Cortex of kidney (tissue), 1 donor: ENCODE data around the gene ARHGAP4.

Source experiments
- DNase-seq: peaks from one replicate; lab custom pipeline; 2025; lab: John Stamatoyannopoulos, UW

Gene ARHGAP4

DNA sequence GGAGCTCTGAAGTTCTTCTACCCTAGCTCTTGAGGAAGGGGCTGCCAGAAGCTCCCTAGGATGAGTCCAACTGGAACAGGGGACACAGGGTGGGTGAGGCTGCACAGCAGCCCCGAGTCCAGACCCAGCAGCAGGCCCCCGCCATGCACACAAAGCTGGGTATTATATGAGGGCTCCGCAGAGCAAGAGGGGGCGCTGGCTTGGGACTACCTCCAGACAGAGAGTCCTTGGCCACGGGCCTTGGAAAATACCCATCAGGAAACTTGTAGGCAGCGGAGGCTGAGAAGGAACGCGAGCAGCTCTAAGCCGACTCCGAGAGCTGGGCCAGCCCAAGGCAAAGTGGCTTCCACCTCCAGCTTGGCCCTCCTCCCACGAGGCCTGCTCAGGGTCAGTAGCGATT is 37.5 kb upstream of the ARHGAP4 start:
- no peak for DNase-seq

DNA sequence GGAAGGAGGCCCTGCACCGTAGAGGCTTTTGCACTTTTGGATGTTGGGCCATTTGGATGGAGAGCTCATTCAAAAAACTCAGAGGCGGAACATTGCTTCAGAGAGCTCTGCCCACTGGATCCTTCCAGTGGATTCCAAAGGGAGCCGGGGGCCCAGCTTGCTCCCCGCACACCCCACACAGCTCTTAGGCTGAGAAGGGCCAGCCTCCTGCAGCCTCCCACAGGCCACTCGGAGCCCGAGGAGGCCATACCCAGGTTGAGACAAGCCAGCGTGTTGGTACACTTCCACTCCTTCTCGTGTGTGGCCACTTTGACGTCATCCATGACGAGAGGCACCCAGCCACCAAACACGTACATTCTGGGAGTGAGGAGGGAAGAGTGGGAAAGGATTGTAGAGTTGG is 35.2 kb upstream of the ARHGAP4 start:
- DNase-seq: no peak

DNA sequence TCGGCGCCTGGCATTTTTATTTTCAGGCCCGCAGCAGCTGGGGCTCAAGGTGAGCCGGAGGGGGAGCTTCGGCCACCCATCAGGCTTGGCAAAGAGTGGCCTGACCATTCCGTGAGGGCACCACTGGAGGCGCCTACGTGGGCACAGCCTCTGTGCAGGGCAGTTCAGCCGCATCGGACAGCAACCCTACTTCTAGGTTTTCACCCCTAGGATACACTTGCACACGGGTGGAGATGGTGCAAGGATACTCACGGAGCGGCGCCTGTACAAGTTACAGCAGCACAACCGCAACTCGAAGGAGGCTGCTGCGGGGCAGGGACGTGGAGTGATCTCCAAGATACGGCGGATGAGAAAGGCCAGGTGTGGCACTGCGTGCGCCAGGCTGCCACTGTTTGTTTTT is 34.7 kb upstream of the ARHGAP4 start:
- no peak for DNase-seq

DNA sequence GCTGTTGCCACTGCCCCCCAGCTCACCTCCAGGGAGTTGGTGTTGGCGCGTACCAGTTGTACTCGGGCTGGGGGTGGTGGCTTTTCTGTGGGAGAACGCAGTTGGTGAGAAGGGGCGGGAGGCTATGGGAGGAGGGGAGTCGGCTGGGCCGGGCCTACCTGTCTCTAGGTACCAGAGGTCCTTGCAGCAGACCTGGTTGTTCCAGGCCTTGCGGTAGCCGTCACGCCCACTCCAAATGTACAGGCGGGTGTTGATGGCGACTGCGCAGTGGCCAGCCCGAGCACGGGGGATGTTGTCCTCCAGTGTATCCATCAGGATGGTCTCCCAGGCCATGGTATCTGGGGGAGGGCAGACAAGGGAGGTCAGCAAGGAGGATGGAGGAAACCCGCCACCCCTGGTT is 34.0 kb upstream of the ARHGAP4 start:
- no peak for DNase-seq

DNA sequence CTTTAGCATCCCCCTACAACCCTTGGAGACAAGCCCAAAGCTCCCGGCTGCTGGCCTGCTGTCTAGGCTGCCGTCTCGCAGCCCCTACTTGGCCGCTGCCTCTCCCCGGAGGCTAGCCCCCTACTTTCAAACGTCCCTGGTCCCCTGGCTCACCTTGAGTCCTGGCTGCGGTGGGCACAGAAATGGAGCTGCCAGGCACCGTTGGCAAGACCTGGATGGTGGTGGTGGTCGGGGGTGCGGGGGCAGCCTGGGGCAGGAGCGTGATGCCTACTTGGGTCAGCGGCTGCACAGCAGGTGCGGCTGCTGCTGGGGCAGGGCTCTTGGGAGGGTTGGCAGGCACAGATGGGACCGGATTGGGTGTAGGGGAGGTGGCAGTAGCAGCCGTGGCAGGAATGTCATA is 33.6 kb upstream of the ARHGAP4 start:
- no peak for DNase-seq

DNA sequence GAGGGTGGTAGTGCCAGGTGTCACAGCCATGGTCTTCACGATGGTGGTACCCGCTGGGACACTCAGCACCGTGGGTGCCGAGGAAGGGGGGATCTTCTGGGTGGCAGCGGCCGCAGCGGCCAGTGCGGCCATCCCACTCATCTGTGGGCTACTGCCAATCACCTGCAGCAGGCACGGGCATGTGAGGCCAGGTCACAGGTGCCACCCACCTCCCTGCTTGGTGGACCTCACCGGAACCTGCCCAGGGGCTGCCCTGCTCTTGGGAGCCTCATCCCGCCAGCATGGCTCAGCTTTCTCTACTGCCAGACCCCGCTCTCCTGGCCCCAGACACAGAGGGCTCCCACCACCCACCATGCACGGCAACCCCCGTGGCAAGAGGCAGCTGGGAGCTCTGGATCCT is 32.5 kb upstream of the ARHGAP4 start:
- no peak for DNase-seq

DNA sequence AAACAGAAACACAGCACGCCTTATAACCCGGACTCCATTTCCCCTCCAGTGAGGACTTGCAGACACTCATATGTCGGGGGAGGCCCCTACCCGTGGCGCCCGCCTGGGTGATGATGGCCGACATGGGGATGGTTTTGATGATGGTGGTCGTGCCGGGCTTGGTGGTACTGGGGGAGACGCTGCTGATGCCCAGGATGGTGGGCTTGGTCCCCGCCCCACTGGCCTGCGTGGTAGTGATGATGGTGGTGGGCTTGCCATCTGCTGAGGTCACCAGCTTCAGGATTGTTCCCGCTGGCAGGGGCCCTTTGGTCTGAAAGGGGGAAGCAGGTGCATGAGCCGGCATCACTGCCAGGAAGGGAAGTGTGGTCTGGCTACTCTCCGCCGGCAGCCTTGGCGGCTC is 31.2 kb upstream of the ARHGAP4 start:
- no peak for DNase-seq

DNA sequence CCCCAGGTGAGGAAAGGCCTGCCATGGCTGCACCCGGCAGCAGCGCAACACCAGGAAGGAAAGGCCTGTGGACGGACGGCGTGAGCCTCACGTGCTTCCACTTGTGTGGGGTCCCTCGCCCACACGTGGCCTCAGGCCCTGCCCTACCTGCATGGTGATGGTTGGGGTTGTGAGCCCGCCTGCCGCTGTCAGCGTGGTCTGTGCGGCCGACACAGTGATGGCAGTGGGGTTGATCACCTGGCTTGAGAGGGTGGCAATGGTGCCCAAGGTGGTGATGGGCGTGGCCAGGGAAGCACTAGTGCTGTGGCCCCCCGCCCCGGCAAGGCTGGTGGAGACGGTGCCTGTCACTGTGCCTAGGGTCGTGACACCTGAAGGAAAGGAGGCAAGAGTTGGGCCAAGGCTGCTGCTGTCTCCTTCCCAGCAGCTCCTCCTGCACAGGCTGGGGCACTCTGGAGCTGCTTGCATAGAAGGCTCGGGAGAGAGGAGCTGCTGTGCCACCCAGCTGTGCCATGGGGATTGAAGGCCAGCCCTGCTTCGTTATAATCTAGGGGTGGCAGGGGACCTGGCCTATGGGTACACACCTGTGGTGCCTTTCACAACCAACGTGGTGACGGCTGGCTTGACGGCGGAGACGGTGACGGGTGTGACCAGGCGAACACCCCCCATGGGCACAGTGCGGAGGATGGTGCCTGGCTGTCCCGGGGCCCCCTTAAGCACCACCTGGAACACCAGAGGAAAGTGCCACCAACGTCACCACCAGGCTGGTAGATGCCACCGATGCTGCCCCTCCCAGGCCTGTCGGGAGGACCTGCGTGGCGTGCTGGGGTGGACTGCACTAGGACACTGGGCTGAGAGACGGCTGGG is 30.2 kb upstream of the ARHGAP4 start:
- DNase-seq: no peak

DNA sequence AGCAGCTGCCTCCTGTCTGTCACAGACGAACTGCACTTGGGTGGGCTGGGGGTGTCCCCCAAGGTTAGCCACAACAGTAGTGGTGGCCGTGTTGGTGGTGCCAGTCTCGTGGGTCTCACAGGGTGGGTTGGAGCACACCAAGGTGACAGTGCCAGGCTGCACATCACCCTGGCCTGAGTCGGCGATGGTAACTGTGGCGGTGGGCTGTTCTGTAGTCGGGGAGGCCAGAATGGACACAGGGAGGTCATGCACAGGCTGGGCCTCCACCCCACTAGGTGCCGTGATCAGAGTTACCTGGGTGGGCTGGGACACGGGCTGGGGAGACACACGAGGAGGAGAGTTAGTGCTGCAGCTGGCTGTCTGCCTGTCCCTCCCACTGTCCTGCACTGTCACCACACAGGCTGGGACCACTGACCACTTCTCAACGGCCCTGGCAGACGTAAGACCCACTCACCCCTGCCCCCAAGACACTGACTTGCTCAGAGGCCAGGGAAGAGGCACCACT is 29.2 kb upstream of the ARHGAP4 start:
- DNase-seq: no peak

DNA sequence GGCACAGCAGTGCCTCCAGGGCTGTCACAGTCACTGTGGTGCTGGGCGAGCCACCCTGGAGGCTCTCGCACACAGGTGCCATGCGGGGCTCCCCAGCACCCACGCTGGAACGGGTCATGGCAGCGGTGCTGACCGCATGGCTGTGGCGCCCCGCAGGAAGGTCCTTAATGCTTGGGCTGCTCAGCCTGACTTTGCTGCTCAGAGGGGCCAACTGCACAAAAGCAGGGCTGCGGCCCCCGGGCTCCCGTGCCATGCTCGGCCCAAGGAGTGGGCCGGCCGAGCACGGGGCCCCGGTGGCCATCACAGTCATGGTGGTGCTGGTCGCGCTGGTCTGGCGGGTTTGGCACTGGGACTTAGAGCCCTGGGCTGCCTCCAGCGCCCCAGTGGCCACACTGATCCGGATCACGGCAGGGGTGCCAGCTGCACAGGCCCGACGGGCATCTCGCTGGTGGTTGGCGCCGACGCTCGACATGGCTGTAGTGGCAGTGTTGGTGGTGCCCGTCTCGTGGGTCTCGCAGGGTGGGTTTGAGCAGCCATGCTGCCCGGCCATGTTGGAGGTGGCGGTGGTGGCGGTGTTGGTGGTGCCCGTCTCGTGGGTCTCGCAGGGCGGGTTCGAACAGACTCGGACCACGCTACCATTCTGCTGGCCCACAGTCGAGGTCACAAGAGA is 28.6 kb upstream of the ARHGAP4 start:
- no peak for DNase-seq

DNA sequence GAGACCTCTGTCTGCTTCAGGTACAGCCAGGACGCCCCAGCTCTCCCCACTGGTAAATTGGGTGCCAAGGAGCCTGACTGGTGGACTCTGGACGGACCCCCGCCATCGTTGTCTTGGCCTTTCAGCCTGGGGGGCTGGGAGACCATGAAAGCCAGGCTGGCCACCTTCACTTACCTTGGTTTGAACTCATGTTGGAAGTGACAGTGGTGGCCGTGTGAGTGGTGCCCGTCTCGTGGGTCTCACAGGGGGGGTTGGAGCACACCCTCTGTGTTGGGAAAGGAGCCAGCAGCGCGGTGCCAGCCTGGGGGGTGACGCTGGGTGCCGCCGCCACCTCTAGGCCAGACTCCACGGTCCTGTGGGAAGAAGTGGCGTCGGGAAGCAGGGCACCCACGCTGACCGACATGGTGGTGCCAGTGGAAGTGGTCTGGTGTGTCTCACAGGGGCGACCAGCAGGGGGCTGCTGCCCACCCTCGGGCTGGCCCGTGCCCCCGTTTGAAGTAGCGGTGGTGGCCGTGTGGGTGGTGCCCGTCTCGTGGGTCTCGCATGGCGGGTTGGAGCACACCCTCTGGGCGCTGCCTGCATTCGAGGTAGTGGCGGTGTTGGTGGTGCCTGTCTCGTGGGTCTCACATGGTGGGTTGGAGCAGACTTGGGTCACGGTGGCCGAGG is 28.0 kb upstream of the ARHGAP4 start:
- DNase-seq: no peak

DNA sequence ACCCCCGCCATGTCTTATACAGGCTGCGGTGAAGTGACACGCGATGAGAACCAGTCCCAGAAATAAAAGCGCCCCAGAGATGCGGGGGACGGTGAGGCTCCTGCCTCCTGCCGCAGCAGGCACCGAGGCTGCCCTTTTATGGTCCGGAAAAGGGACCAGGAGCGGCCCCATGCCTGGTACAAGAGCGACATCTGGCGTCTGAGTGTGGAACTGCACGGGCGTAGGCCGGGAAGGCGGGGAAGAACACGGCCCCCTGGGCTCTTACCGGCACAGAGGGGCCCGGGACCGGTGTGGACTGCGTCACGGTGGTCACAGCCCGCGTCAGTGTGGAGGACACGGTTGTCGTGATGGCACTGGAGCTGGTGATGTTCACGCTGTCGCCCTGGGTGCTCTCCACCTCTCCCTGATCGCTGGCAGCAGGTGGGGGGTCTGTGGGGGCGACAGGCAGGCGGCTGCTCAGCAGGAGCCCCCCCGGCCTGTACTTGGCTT is 27.3 kb upstream of the ARHGAP4 start:
- no peak for DNase-seq

DNA sequence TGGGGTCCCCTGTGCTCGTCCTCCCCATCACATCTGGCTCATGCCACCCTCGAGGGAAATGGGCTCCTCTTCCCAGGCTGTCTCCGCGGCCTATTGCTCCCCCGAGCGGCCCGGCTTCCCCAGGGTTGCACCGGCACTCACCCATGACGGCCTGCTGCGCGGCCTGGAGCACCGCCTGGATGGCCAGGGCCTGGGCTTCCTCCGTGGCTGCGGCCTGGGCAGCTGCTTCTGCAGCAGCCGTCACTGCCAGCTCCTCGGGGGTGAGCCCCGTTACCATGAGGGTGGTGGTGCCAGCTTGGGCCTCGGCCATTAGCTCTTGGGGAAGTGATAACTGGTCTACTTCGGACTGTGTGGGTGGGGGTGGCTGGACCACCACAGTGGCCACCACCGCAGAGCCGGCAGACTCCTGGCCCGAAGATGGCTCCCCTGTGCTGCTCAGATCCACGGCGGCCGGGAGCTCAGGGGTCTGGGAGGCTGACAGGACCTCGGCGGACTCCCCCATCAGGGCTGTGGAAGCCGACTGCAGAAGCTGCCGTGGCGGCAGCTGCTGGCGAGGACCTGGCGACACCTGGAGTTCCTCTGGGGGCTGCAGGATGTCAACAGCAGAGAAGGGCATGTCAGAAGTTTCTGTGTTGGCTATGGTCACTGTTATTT is 26.4 kb upstream of the ARHGAP4 start:
- DNase-seq: no peak

DNA sequence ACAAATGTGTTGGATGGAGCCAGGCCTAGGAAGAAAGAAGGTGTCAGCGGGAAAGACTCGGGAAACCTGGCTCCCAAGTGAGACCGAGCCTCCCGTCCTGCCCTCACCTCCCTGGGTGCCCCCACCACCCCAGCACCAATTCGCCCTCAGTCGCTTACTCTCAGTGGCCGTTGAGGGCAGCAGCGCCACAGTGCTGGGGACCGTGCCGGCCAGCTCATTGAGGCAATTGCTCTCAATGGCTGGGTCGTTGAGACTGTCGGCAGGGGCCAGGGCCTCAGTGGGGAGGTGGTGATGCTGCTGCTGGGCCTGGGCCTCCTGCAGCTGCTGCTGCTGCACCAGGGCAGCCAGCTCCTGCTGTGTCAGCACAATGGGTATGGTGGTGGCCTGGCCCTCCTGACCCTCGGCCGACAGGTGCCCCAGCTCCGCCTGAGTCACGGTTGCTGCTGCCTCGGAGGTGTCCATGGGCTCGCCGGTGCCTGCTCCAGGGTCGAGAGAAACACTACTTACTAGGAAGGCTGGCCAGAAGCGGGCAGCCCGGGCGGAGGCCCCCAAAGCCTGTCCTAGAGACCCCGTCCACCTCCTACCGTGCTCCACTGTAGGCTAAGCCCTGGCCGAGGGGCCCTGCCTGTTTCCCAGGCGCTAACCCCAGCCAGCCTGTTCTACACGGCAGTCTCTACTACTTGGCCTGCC is 25.8 kb upstream of the ARHGAP4 start:
- no peak for DNase-seq

DNA sequence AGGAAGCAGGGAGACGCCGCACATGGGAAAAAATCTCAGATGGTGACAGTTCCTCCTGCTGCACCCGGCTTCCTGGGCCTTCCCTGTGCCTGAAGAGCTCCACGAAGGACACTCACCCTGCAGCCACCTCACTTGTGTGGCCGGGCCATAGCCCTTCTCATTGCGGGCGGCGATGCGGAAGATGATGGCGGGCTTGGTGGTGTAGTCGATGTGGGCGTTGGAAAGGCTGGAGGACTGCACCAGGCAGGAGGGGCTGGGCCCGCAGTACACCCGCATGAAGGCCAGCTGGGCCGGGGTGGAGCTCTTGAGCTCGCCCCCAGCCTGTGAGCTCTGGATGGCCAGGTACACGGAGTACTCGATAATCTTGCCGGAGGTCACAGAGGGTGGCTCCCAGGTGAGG is 24.1 kb upstream of the ARHGAP4 start:
- no peak for DNase-seq

DNA sequence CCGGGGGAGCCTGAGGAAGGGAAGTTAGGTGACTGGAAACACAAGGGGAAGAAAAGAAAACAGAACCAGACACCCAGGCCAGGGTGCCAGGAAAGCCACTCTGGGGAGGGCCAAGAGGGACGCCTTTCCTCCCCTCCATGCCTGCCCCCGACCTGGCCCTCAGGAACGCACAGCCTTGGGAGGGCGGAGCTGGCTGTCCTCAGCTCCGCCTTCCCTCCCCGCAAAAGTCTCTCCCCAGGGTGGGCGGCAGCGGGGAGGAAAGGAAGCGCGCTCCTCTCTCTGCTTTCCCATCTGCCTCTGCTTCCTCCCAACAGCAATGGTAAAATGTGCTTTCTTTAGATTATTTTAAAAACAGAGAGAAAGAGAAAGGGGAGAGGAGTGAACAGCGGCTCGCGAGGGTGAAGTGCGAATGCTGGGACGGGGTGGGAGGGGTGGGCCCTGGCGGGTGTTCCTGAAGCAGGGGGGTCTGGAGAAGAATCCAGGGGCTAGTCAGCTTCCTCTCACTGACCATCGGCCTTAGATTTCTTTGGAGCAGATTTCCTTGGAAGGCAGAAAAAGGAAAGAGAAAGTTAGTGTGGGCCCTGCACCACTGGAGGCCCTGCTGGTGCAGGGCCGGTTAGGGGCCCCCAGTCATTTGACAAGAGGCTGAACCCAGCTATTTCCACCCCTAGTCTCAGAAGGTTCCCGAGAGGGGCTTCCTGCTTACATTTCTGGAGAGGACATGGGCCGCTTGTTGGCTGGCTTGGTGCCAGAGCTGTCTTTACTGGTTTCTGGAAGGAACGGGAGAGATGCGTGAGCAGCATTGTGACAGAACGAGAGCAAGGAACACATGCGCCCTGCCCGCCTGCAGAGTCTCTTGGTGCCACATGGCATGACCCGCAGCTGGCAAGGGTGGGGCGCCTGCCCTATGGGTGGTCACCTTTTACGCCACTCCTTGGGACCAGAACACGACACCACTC is 23.1 kb upstream of the ARHGAP4 start:
- DNase-seq: no peak

DNA sequence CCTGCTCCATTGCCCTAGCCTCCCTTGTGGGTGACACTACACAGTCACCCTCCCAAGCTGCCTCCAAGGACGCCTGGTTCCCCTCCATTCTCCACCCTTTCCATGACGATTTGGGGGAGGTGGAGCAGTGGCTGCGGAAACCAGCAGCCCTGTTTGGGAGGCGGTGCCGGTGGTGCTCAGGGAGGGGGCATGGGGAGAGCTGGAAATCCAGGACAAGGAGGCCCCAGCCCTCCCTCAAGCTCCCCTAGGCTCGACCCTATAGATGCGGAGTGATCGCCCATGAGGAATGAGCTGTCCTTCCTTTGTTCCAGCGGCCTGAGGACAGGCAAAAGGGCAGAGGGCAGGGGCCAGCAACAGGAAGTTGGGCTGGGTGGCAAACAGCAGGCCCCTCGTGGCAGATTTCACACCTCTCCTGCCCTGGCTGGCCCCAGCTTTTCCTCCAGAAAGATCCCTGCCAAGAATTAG is 22.0 kb upstream of the ARHGAP4 start:
- DNase-seq: no peak

DNA sequence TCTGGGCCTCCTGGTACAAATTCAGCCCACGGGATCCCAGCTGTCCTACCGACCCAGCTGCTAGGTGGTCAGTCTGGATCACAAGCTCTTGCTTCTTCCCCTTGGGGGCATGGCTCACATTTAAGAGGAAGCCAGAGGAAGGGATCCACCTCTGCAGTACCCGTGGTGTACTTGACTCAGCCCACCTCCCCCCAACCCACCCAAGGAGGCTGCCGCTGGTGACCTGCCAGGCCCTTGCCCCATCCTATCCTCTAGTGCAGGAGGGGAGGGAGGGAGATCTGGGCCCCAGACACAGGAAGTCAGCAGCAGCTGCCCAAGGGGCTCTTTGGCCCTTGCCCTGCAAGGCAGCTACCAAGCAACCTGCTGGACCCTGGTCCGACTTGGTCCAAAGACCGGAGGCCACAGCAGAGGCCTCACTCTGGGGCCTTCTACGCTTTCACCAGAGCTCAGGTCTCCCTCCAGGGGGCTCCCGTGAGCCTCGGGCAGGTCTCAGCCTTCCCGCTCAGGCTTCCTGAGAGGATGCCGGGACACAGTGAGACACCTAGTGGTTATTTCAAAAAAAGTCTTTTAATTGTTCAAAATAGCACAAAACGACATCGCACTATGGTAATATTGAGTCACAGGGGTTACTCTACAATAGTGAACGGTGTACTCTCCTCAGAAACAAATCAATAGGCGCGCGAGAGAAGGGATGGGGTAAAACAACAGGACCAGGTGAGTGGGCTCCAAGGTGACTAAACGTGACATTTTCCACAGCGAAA is 21.1 kb upstream of the ARHGAP4 start:
- DNase-seq: no peak
